Loucy (cell line): ENCODE measurements around the gene NPTXR.

ENCODE experiments used
- CTCF ChIP-seq: fragments of 200-600 bp; sonication (generic); conservative IDR thresholded peaks from 2 replicates; pipeline ENCODE4 v1.5.1; 2014; ENCODE audit warnings: mild to moderate bottlenecking, antibody characterized with exemption, low read length
- EZH2phosphoT487 ChIP-seq: fragments of 200-600 bp; IDR thresholded peaks from 2 replicates; pipeline ENCODE4 v1.6.1; 2018; ENCODE audit warnings: antibody characterized with exemption, mild to moderate bottlenecking, moderate library complexity, borderline replicate concordance

GRCh38 chr22:38828191-38828590 is 15.6 kb downstream of the NPTXR start:
- TF ChIP-seq CTCF (no peak), EZH2phosphoT487 (no peak)
